GM12891 (cell line): Measurements from ENCODE around the gene HSD17B11.

Experiments used
- POLR2A ChIP-seq: IDR thresholded peaks from 2 replicates; pipeline ENCODE4 v1.6.1; 2011; ENCODE audit warnings: low read depth, low read length, control low read depth
- POLR2AphosphoS5 ChIP-seq: IDR thresholded peaks from 2 replicates; pipeline ENCODE4 v1.6.1; 2011; ENCODE audit warnings: low read depth, low read length, control low read depth
- SPI1 ChIP-seq: IDR thresholded peaks from 2 replicates; pipeline ENCODE4 v1.6.1; 2011; ENCODE audit warnings: low read depth, low read length, control low read depth
- TAF1 ChIP-seq: IDR thresholded peaks from 2 replicates; pipeline ENCODE4 v1.6.1; 2011; ENCODE audit warnings: low read depth, low read length, control low read depth

GRCh38 chr4:87311684-87312083 is 79.3 kb downstream of the HSD17B11 start:
- TF ChIP-seq POLR2A = no peak
- no peak for TF ChIP-seq TAF1
- no peak for TF ChIP-seq POLR2AphosphoS5
- TF ChIP-seq SPI1 = no peak
